Neural cell (in vitro differentiated cells): ENCODE measurements around the gene DENND1A.

ENCODE experiments used
- EP300 ChIP-seq: fragments of 450-650 bp; conservative IDR thresholded peaks from 2 replicates; pipeline ENCODE4 v1.6.1; 2014; ENCODE audit warnings: antibody characterized with exemption, mild to moderate bottlenecking, moderate library complexity; ENCODE audit not compliant: poor library complexity, severe bottlenecking
- RAD21 ChIP-seq: fragments of 450-650 bp; conservative IDR thresholded peaks from 2 replicates; pipeline ENCODE4 v1.6.1; 2014; ENCODE audit warnings: antibody characterized with exemption, mild to moderate bottlenecking, moderate library complexity
- TF ChIP-seq, protein P1 (sequence below): fragments of 450-650 bp; IDR thresholded peaks from 2 replicates; pipeline ENCODE4 v1.5.1; 2014; ENCODE audit warnings: antibody characterized with exemption, mild to moderate bottlenecking, moderate library complexity; ENCODE audit not compliant: poor library complexity, severe bottlenecking

DNA sequence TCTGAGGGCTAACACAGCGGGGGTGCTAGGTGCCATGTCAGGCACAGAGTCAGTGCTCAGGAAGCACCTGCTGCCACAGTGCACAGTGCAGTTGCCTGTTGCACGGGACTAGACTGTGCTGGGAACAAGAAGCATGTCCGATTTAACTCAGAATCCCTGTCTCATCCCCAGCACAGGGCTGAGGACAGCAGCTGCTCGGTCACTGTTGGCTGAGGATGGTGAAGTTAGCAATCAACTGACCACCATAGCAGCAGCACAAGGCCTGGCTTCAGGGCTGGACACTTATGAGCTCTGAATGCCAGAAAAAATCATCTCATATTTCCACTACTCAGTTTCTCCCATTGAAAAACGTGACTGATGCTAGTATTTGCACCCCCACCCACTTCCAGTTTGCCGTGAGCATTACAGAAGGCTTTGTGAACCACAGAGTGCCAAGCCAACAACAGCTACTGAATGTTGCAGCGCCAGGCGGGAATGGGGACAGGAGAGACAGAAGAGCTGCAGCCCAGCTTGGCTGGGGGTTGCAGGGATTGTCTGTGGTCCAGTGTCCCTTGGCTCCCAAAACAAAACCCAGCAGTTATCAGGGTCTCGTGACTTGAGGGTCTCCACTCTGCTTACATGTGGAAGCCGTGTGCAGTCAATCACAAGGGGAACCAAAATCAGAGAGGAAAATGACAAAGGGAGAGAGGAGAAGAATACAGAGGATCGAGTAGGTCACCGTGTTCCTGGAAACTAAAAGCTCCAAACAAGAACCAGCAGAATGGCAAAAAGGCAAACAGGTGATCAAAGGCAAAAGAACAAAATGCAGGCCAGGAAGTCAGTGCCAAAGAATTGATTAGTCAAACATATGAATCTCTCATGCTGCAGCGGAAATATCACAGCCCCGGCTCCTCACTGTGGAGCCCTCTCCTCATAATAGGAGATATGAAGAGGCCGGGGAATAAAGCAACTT, 418.3 kb downstream of the DENND1A start:
- TF ChIP-seq EP300, result no peak
- TF ChIP-seq, protein P1, sequence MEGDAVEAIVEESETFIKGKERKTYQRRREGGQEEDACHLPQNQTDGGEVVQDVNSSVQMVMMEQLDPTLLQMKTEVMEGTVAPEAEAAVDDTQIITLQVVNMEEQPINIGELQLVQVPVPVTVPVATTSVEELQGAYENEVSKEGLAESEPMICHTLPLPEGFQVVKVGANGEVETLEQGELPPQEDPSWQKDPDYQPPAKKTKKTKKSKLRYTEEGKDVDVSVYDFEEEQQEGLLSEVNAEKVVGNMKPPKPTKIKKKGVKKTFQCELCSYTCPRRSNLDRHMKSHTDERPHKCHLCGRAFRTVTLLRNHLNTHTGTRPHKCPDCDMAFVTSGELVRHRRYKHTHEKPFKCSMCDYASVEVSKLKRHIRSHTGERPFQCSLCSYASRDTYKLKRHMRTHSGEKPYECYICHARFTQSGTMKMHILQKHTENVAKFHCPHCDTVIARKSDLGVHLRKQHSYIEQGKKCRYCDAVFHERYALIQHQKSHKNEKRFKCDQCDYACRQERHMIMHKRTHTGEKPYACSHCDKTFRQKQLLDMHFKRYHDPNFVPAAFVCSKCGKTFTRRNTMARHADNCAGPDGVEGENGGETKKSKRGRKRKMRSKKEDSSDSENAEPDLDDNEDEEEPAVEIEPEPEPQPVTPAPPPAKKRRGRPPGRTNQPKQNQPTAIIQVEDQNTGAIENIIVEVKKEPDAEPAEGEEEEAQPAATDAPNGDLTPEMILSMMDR, result no peak
- TF ChIP-seq RAD21, result no peak
